WERI-Rb-1 (cell line): ENCODE measurements around the gene CD300LB.

ENCODE experiments used
- DNase-seq: peaks from one replicate; pipeline ENCODE4 v3.0.0-alpha.2; 2020
- H3K27ac ChIP-seq: fragments of 250-450 bp; sonication (Bioruptor Pico); 2 replicates; pipeline ENCODE4 v1.5.1; 2020; ENCODE audit warnings: mild to moderate bottlenecking, moderate library complexity
- H3K27me3 ChIP-seq: fragments of 250-450 bp; sonication (Bioruptor Pico); 2 replicates; pipeline ENCODE4 v1.5.1; 2021; ENCODE audit warnings: mild to moderate bottlenecking, low read depth, moderate library complexity; ENCODE audit not compliant: insufficient read depth, severe bottlenecking
- H3K36me3 ChIP-seq: fragments of 250-450 bp; sonication (Bioruptor Pico); 2 replicates; pipeline ENCODE4 v1.5.1; 2020; ENCODE audit warnings: mild to moderate bottlenecking, moderate library complexity
- H3K4me3 ChIP-seq: 2 replicates; pipeline ENCODE4 v1.5.1; 2011; ENCODE audit warnings: low read depth, mild to moderate bottlenecking, control low read depth, low read length
- H3K9me3 ChIP-seq: fragments of 250-450 bp; sonication (Bioruptor Pico); 2 replicates; pipeline ENCODE4 v1.5.1; 2021; ENCODE audit warnings: mild to moderate bottlenecking, moderate library complexity; ENCODE audit not compliant: severe bottlenecking
- CTCF ChIP-seq: IDR thresholded peaks from 2 replicates; pipeline ENCODE4 v1.5.1; 2011; ENCODE audit warnings: low read depth, mild to moderate bottlenecking, control low read depth, inconsistent platforms, low read length

Gene CD300LB

GRCh38 chr17:74536890-74537289, 5.6 kb upstream of the CD300LB start:
- DNase-seq = no peak
- no peak for TF ChIP-seq CTCF
- H3K27me3 ChIP-seq = peaks cover 98% of the 10 kb centered on the region
- no peak overlapping the region for H3K27ac ChIP-seq
- peaks cover 9% of the 10 kb centered on the region for H3K9me3 ChIP-seq
- no peak overlapping the region for H3K4me3 ChIP-seq
- H3K36me3 ChIP-seq = no peaks in the 10 kb centered on the region

- no peaks in the 10 kb centered on the region for H3K36me3 ChIP-seq
- no peak for TF ChIP-seq CTCF
- no peak overlapping the region for H3K4me3 ChIP-seq
- peak; percentile 5 for DNase-seq
- H3K27ac ChIP-seq = no peak overlapping the region
- H3K27me3 ChIP-seq = peaks cover 98% of the 10 kb centered on the region
- H3K9me3 ChIP-seq = peaks cover 21% of the 10 kb centered on the region
Measured at GRCh38 chr17:74532115-74532514, 840 bp upstream of the CD300LB start.

- H3K9me3 ChIP-seq = peaks cover 27% of the 10 kb centered on the region
- DNase-seq = no peak
- H3K27me3 ChIP-seq = peaks cover 100% of the 10 kb centered on the region
- H3K36me3 ChIP-seq = no peaks in the 10 kb centered on the region
- H3K27ac ChIP-seq = no peak overlapping the region
- no peak overlapping the region for H3K4me3 ChIP-seq
- TF ChIP-seq CTCF = no peak
Measured at GRCh38 chr17:74530831-74531150, 484 bp downstream of the CD300LB start.

- no peak overlapping the region for H3K4me3 ChIP-seq
- peaks cover 24% of the 10 kb centered on the region for H3K9me3 ChIP-seq
- TF ChIP-seq CTCF = no peak
- no peaks in the 10 kb centered on the region for H3K36me3 ChIP-seq
- peaks cover 100% of the 10 kb centered on the region for H3K27me3 ChIP-seq
- no peak overlapping the region for H3K27ac ChIP-seq
- no peak for DNase-seq
Measured at GRCh38 chr17:74529243-74529642, 2.0 kb downstream of the CD300LB start.

GRCh38 chr17:74528491-74529199, 2.6 kb downstream of the CD300LB start:
- Histone ChIP-seq H3K36me3 (no peaks in the 10 kb centered on the region), H3K9me3 (peaks cover 24% of the 10 kb centered on the region), H3K4me3 (no peak overlapping the region), H3K27me3 (peaks cover 100% of the 10 kb centered on the region), H3K27ac (no peak overlapping the region)
- DNase-seq = no peak
- no peak for TF ChIP-seq CTCF

GRCh38 chr17:74527756-74528155, 3.5 kb downstream of the CD300LB start:
- no peak for TF ChIP-seq CTCF
- Histone ChIP-seq H3K9me3 (peaks cover 24% of the 10 kb centered on the region), H3K36me3 (no peaks in the 10 kb centered on the region), H3K27me3 (peaks cover 100% of the 10 kb centered on the region), H3K27ac (no peak overlapping the region), H3K4me3 (no peak overlapping the region)
- no peak for DNase-seq
